Liver (tissue), 9 donors: ENCODE data around the gene TMX3. TPM values are rescaled to one million over a fixed set of nuclear protein-coding genes. Genes with fewer than 3 reads are reported as not detected.

Experiments
- DNase-seq: peaks from one replicate; pipeline ENCODE4 v3.0.0-alpha.2; 2017; ENCODE audit warnings: low spot score
- H3K27ac ChIP-seq, 2 donors: one replicate each; pipeline ENCODE4 v1.7.0; 2013; ENCODE audit warnings: inconsistent platforms in 2 of 2, low read length in 2 of 2, control low read depth in 1 of 2, low read depth in 1 of 2, mild to moderate bottlenecking in 1 of 2
- H3K27me3 ChIP-seq, 4 donors: one replicate each; pipeline versions ENCODE4 v1.6.1 to v1.7.0; 2013; ENCODE audit warnings: low read length in 3 of 4, inconsistent platforms in 1 of 4, mild to moderate bottlenecking in 1 of 4, moderate library complexity in 1 of 4; ENCODE audit not compliant: control insufficient read depth in 4 of 4, insufficient read depth in 4 of 4
- H3K36me3 ChIP-seq, 4 donors: one replicate each; pipeline versions ENCODE4 v1.6.1 to v1.7.0; 2013; ENCODE audit warnings: low read length in 3 of 4, mild to moderate bottlenecking in 3 of 4, low read depth in 1 of 4, moderate library complexity in 1 of 4; ENCODE audit not compliant: control insufficient read depth in 4 of 4, insufficient read depth in 3 of 4
- H3K4me1 ChIP-seq, 4 donors: one replicate each; pipeline versions ENCODE4 v1.6.1 to v1.7.0; 2013; ENCODE audit warnings: low read length in 3 of 4, mild to moderate bottlenecking in 3 of 4, moderate library complexity in 1 of 4; ENCODE audit not compliant: control insufficient read depth in 4 of 4, insufficient read depth in 4 of 4
- H3K4me3 ChIP-seq, 3 donors: one replicate each; pipeline versions ENCODE4 v1.6.1 to v1.7.0; 2013; ENCODE audit warnings: low read length in 3 of 3, control low read depth in 1 of 3, low read depth in 1 of 3, mild to moderate bottlenecking in 1 of 3
- H3K9ac ChIP-seq, 2 donors: one replicate each; pipeline ENCODE4 v1.7.0; 2013; ENCODE audit warnings: low read length in 2 of 2, mild to moderate bottlenecking in 2 of 2, moderate library complexity in 2 of 2, control low read depth in 1 of 2, low read depth in 1 of 2
- H3K9me3 ChIP-seq, 4 donors: one replicate each; pipeline versions ENCODE4 v1.6.1 to v1.7.0; 2013; ENCODE audit warnings: low read length in 3 of 4; ENCODE audit not compliant: control insufficient read depth in 4 of 4
- CTCF ChIP-seq: fragments of 150-350 bp; IDR thresholded peaks from 2 replicates; pipeline ENCODE4 v1.5.1; 2017; ENCODE audit warnings: improper control_type of control experiment, low read depth, low read length; ENCODE audit not compliant: missing input control
- FOXA1 ChIP-seq: IDR thresholded peaks from 2 replicates; pipeline ENCODE4 v1.6.1; 2016; ENCODE audit warnings: antibody characterized with exemption
- FOXA2 ChIP-seq: IDR thresholded peaks from 2 replicates; pipeline ENCODE4 v1.6.1; 2016; ENCODE audit warnings: antibody characterized with exemption
- HNF4A ChIP-seq, 2 donors: conservative IDR thresholded peaks; 2 replicates each; pipeline ENCODE4 v1.6.1; 2016; ENCODE audit warnings: antibody characterized with exemption in 2 of 2, mild to moderate bottlenecking in 2 of 2
- JUND ChIP-seq, 2 donors: IDR thresholded peaks; 2 replicates each; pipeline ENCODE4 v1.6.1; 2016; ENCODE audit warnings: antibody characterized with exemption in 2 of 2
- NR2F2 ChIP-seq: IDR thresholded peaks from 2 replicates; pipeline ENCODE4 v1.6.1; 2016; ENCODE audit warnings: antibody characterized with exemption
- RAD21 ChIP-seq, 2 donors: IDR thresholded peaks; 2 replicates each; pipeline ENCODE4 v1.6.1; 2016; ENCODE audit warnings: antibody characterized with exemption in 2 of 2, mild to moderate bottlenecking in 2 of 2
- REST ChIP-seq: IDR thresholded peaks from 2 replicates; pipeline ENCODE4 v1.6.1; 2016; ENCODE audit warnings: antibody characterized with exemption, mild to moderate bottlenecking
- RXRA ChIP-seq, 2 donors: IDR thresholded peaks; 2 replicates each; pipeline ENCODE4 v1.6.1; 2017 to 2018; ENCODE audit warnings: antibody characterized with exemption in 2 of 2, mild to moderate bottlenecking in 1 of 2
- SP1 ChIP-seq: IDR thresholded peaks from 2 replicates; pipeline ENCODE4 v1.6.1; 2018; ENCODE audit warnings: antibody characterized with exemption, mild to moderate bottlenecking
- TAF1 ChIP-seq: conservative IDR thresholded peaks from 2 replicates; pipeline ENCODE4 v1.6.1; 2016; ENCODE audit warnings: antibody characterized with exemption, mild to moderate bottlenecking
- YY1 ChIP-seq: IDR thresholded peaks from 2 replicates; pipeline ENCODE4 v1.6.1; 2016; ENCODE audit warnings: antibody characterized with exemption, mild to moderate bottlenecking
- WGBS: extraction: QIAGEN DNeasy Blood & Tissue Kit; methylation state at CpG from one replicate; pipeline ENCODE4 v1.1.7; 2013; 5-methylcytosine and 5-hydroxymethylcytosine counted together
- polyA plus RNA-seq, 2 donors: library from polyadenylated mRNA; stranded (reverse) in 1 of 2; unstranded in 1 of 2; fragments of 200-250 nt in 1 of 2; fragments of >200 nt in 1 of 2; fragmentation: Nextera tagmentation in 1 of 2; extraction: Ambion mirVana in 1 of 2; gene quantifications; one replicate each; pipeline versions ENCODE4 v1.2.1 to v1.2.3, GENCODE V29; 2013 to 2015
- total RNA-seq, 2 donors: library from RNA; depleted of rRNA; stranded (reverse); fragments of >200 nt; gene quantifications; one replicate each; pipeline ENCODE4 v1.2.3, GENCODE V29; 2014
- TF ChIP-seq, protein P1 (sequence below): IDR thresholded peaks from 2 replicates; pipeline ENCODE4 v1.6.1; 2016; ENCODE audit warnings: antibody characterized with exemption
- TF ChIP-seq, protein P2 (sequence below): IDR thresholded peaks from 2 replicates; pipeline ENCODE4 v1.6.1; 2016; ENCODE audit warnings: antibody characterized with exemption
- donor health status: healthy.
- donor health status: healthy.
- donor health status: healthy.
- donor health status: healthy.
- donor health status: healthy.

Gene TMX3
- total and polyA plus RNA-seq, 4 donors: 9.0 to 38.6 (median 20.3) TPM

- H3K9me3 ChIP-seq: no peaks in the 10 kb centered on the region
- H3K27me3 ChIP-seq: peaks cover 0 to 3% (median 0%) of the 10 kb centered on the region in 4 donors
- WGBS: 36% methylated on average over 6 of the region's 6 CpGs
- DNase-seq: no peak
- H3K27ac ChIP-seq: no peak overlapping the region
- no peak overlapping the region for H3K9ac ChIP-seq
- H3K36me3 ChIP-seq: no peaks in the 10 kb centered on the region
- no peak for TF ChIP-seq NR2F2
- no peak for TF ChIP-seq CTCF
- TF ChIP-seq YY1: no peak
- no peak for TF ChIP-seq RXRA (IDR thresholded peaks at IDR 0.05)
- peaks cover 0 to 3% (median 0%) of the 10 kb centered on the region in 4 donors for H3K4me1 ChIP-seq
- no peak overlapping the region for H3K4me3 ChIP-seq
These were observed 18.8 kb upstream of the TMX3 start for GRCh38 chr18:68733707-68734106.

GRCh38 chr18:68728081-68728700 lies 13.3 kb upstream of the TMX3 start:
- Histone ChIP-seq H3K27me3 (no peaks in the 10 kb centered on the region), H3K4me3 (no peak overlapping the region), H3K9ac (no peak overlapping the region), H3K27ac (no peak overlapping the region), H3K9me3 (no peaks in the 10 kb centered on the region), H3K36me3 (no peaks in the 10 kb centered on the region), H3K4me1 (no peaks in the 10 kb centered on the region)
- DNase-seq: no peak
- 68% methylated on average over 2 of the region's 2 CpGs for WGBS
- no peak for TF ChIP-seq TAF1
- no peak for TF ChIP-seq RAD21 (IDR thresholded peaks at IDR 0.05)
- TF ChIP-seq, protein P1, sequence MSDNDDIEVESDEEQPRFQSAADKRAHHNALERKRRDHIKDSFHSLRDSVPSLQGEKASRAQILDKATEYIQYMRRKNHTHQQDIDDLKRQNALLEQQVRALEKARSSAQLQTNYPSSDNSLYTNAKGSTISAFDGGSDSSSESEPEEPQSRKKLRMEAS: no peak
- no peak for TF ChIP-seq NR2F2
- no peak for TF ChIP-seq SP1
- TF ChIP-seq CTCF: no peak
- TF ChIP-seq FOXA2: no peak
- TF ChIP-seq, protein P2, sequence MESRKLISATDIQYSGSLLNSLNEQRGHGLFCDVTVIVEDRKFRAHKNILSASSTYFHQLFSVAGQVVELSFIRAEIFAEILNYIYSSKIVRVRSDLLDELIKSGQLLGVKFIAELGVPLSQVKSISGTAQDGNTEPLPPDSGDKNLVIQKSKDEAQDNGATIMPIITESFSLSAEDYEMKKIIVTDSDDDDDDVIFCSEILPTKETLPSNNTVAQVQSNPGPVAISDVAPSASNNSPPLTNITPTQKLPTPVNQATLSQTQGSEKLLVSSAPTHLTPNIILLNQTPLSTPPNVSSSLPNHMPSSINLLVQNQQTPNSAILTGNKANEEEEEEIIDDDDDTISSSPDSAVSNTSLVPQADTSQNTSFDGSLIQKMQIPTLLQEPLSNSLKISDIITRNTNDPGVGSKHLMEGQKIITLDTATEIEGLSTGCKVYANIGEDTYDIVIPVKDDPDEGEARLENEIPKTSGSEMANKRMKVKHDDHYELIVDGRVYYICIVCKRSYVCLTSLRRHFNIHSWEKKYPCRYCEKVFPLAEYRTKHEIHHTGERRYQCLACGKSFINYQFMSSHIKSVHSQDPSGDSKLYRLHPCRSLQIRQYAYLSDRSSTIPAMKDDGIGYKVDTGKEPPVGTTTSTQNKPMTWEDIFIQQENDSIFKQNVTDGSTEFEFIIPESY: no peak
- TF ChIP-seq JUND (IDR thresholded peaks at IDR 0.05): no peak
- TF ChIP-seq REST: no peak
- TF ChIP-seq FOXA1: no peak
- TF ChIP-seq HNF4A (conservative IDR thresholded peaks at IDR 0.05): no peak
- TF ChIP-seq YY1: no peak
